OCI-LY7 (cell line): Measurements from ENCODE around the gene SCGB1C2.
"Not testable (repeated sequence)": the region's sequence is repeated elsewhere in the genome, so short reads cannot be mapped to it uniquely, and the experiment has no call there.

ENCODE experiments used
- CTCF ChIP-seq: fragments of 200-600 bp; sonication (generic); conservative IDR thresholded peaks from 2 replicates; pipeline ENCODE4 v1.5.1; 2014; ENCODE audit warnings: mild to moderate bottlenecking, antibody characterized with exemption, low read length, moderate library complexity, mixed read lengths
- EZH2phosphoT487 ChIP-seq: fragments of 200-600 bp; sonication (generic); IDR thresholded peaks from 2 replicates; pipeline ENCODE4 v1.6.1; 2018; ENCODE audit warnings: low read depth, borderline replicate concordance, mild to moderate bottlenecking, mixed run types, antibody characterized with exemption, low read length, moderate library complexity, mixed read lengths

- TF ChIP-seq CTCF, EZH2phosphoT487: not testable (repeated sequence)
Observed at GRCh38 chr17:133932-134331, 3.4 kb upstream of the SCGB1C2 start.
